ENCODE data around the gene ARHGAP8.

GRCh38 chr22:44834065-44834464, 81.7 kb downstream of the ARHGAP8 start:
- TF ChIP-seq, protein P1, sequence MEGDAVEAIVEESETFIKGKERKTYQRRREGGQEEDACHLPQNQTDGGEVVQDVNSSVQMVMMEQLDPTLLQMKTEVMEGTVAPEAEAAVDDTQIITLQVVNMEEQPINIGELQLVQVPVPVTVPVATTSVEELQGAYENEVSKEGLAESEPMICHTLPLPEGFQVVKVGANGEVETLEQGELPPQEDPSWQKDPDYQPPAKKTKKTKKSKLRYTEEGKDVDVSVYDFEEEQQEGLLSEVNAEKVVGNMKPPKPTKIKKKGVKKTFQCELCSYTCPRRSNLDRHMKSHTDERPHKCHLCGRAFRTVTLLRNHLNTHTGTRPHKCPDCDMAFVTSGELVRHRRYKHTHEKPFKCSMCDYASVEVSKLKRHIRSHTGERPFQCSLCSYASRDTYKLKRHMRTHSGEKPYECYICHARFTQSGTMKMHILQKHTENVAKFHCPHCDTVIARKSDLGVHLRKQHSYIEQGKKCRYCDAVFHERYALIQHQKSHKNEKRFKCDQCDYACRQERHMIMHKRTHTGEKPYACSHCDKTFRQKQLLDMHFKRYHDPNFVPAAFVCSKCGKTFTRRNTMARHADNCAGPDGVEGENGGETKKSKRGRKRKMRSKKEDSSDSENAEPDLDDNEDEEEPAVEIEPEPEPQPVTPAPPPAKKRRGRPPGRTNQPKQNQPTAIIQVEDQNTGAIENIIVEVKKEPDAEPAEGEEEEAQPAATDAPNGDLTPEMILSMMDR (IDR thresholded peaks at IDR 0.05) = no peak
- TF ChIP-seq POLR2A (IDR thresholded peaks at IDR 0.05) (no peak), EP300 (IDR thresholded peaks at IDR 0.05) (no peak)

Data from tibial nerve (tissue), 4 donors.